GDM1 (cell line): ENCODE measurements around the gene PRSS50.

Source experiments
- DNase-seq: peaks from one replicate; lab custom pipeline; 2025; lab: John Stamatoyannopoulos, UW

PRSS50 gene

GRCh38 chr3:46669191-46669999 lies 48.3 kb downstream of the PRSS50 start:
- no peak for DNase-seq

GRCh38 chr3:46668591-46668990 lies 49.1 kb downstream of the PRSS50 start:
- DNase-seq, result no peak

GRCh38 chr3:46668116-46668515 lies 49.6 kb downstream of the PRSS50 start:
- DNase-seq, result no peak

- DNase-seq, result no peak
Observed at GRCh38 chr3:46667657-46668056, 50.0 kb downstream of the PRSS50 start.

GRCh38 chr3:46667061-46667621 lies 50.5 kb downstream of the PRSS50 start:
- DNase-seq, result no peak

- no peak for DNase-seq
Observed at GRCh38 chr3:46666453-46666845, 51.2 kb downstream of the PRSS50 start.

- DNase-seq, result no peak
Observed at GRCh38 chr3:46665763-46666452, 51.8 kb downstream of the PRSS50 start.

GRCh38 chr3:46664971-46665762 lies 52.5 kb downstream of the PRSS50 start:
- no peak for DNase-seq

GRCh38 chr3:46664188-46664970 lies 53.3 kb downstream of the PRSS50 start:
- no peak for DNase-seq

- DNase-seq, result peak; percentile 27
Observed at GRCh38 chr3:46663591-46664135, 54.0 kb downstream of the PRSS50 start.

GRCh38 chr3:46662771-46663551 lies 54.7 kb downstream of the PRSS50 start:
- no peak for DNase-seq
